HPDE6-E6E7 (cell line): Measurements from ENCODE around the gene EXOSC3.

Source experiments
- DNase-seq: peaks from one replicate; pipeline ENCODE4 v3.0.0; 2011; ENCODE audit warnings: missing footprints; ENCODE audit errors: extremely low spot score

The EXOSC3 gene

GRCh38 chr9:37732086-37732741 is 52.6 kb downstream of the EXOSC3 start:
- no peak for DNase-seq

- DNase-seq = no peak
Observed at GRCh38 chr9:37730839-37731238, 54.0 kb downstream of the EXOSC3 start.

- no peak for DNase-seq
Observed at GRCh38 chr9:37730256-37730655, 54.6 kb downstream of the EXOSC3 start.
